Osteocyte (in vitro differentiated cells): ENCODE measurements around the gene FNDC3B. TPM values are rescaled to one million over a fixed set of nuclear protein-coding genes. Genes with fewer than 3 reads are reported as not detected.

ENCODE experiments used
- DNase-seq: peaks from one replicate; pipeline ENCODE4 v3.0.0; 2021; ENCODE audit warnings: mixed read lengths; ENCODE audit not compliant: unreplicated experiment; ENCODE audit errors: extremely low spot score
- H3K27ac Mint-ChIP-seq: one replicate; pipeline ENCODE4 v1.8.0; 2021; ENCODE audit warnings: mild to moderate bottlenecking, mixed read lengths; ENCODE audit not compliant: unreplicated experiment
- H3K27me3 Mint-ChIP-seq: one replicate; pipeline ENCODE4 v1.8.0; 2021; ENCODE audit warnings: mixed read lengths; ENCODE audit not compliant: unreplicated experiment
- H3K36me3 Mint-ChIP-seq: one replicate; pipeline ENCODE4 v1.8.0; 2021; ENCODE audit warnings: mixed read lengths; ENCODE audit not compliant: unreplicated experiment
- H3K4me1 Mint-ChIP-seq: one replicate; pipeline ENCODE4 v1.8.0; 2021; ENCODE audit warnings: mixed read lengths; ENCODE audit not compliant: unreplicated experiment
- H3K4me3 Mint-ChIP-seq: one replicate; pipeline ENCODE4 v1.8.0; 2021; ENCODE audit warnings: mild to moderate bottlenecking, moderate library complexity, mixed read lengths; ENCODE audit not compliant: unreplicated experiment
- H3K9me3 Mint-ChIP-seq: one replicate; pipeline ENCODE4 v1.8.0; 2021; ENCODE audit warnings: mixed read lengths; ENCODE audit not compliant: unreplicated experiment
- CTCF ChIP-seq: fragments of 200-600 bp; sonication (generic); IDR thresholded peaks from 2 replicates; pipeline ENCODE4 v1.5.0; 2021; ENCODE audit warnings: antibody characterized with exemption, mild to moderate bottlenecking, moderate library complexity
- total RNA-seq: library from RNA; stranded (reverse); gene quantifications from 2 replicates; pipeline ENCODE4 v1.2.1, GENCODE V29; 2021

Gene FNDC3B
- total RNA-seq, 1 donor from 2014 or later = 240 TPM

DNA sequence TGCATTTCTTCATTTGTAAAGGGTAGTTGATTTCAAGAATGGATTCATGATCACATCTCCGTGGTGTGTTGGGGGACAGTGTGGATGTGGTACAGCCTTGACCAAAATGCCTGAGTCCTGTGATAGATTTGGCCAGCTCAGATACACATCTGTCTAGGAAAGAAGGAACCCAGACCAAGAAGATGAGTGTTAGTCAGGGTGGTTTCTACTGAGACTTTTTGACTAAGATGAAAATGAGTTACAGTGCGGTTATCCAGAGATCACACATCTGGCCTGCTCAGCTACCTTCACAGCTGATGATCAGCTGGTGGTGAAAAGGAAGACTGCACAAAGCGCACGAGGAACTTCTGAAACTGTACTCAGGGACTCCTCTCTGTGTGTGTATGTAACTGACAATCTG is 68.0 kb downstream of the FNDC3B start:
- no peak for TF ChIP-seq CTCF
- peaks cover 20% of the 10 kb centered on the region for H3K36me3 Mint-ChIP-seq
- DNase-seq = no peak
- no peaks in the 10 kb centered on the region for H3K9me3 Mint-ChIP-seq
- H3K4me3 Mint-ChIP-seq = no peak overlapping the region
- H3K27ac Mint-ChIP-seq = peak overlapping the region; percentile 87
- no peaks in the 10 kb centered on the region for H3K27me3 Mint-ChIP-seq
- H3K4me1 Mint-ChIP-seq = peaks cover 64% of the 10 kb centered on the region

DNA sequence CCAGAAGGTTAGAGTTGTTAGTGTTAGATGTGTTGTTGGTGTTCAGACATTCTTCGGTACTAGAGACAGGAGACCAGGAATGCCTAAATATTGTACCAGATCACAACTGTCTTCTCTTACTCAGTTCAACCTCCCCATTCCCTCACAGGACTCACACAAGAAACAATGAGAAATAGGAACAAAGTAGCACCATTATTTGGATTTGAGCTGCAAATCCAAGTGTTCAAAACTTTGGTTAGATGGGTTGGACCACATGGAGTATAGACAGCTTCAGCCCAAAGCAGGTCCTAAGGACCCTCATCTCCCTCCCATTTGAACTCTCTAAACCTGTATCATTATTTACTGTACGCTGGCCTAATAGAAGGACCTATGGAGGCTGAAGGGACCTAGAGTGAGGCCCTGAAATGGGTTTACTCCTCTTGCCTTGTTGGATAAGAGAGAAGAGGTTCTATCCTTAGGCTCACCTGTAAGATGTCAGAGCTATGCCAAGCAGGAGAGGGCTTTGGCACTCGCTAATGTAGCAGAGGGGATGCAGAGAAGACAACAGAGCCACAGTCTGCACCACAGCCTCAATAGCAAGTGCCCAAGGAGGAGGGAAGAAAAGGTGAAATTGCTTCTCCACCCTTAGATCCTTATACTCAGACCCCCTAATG is 70.9 kb downstream of the FNDC3B start:
- H3K4me3 Mint-ChIP-seq = no peak overlapping the region
- peaks cover 42% of the 10 kb centered on the region for H3K4me1 Mint-ChIP-seq
- H3K27ac Mint-ChIP-seq = no peak overlapping the region
- H3K9me3 Mint-ChIP-seq = no peaks in the 10 kb centered on the region
- no peak for TF ChIP-seq CTCF
- no peaks in the 10 kb centered on the region for H3K27me3 Mint-ChIP-seq
- H3K36me3 Mint-ChIP-seq = peaks cover 39% of the 10 kb centered on the region
- DNase-seq = no peak

DNA sequence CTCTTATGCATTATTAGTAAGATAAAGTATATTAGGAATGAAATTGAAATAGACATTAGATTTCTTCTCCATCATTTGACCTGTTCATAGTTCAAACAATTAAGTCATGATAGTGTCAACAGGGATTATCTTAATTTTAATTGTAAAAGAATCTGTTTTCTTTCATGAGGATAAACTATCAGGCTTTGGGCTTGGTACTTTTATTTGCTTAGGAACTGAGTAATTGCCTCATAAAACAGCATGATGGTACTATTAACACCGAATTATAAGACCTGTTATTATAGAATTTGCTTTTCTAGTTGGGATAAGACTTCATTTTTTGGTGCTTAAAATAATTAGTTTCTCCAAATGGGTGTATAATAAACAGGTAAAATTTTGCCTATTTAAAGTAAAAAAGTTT is 71.8 kb downstream of the FNDC3B start:
- H3K27ac Mint-ChIP-seq = no peak overlapping the region
- H3K4me3 Mint-ChIP-seq = no peak overlapping the region
- no peaks in the 10 kb centered on the region for H3K27me3 Mint-ChIP-seq
- H3K9me3 Mint-ChIP-seq = no peaks in the 10 kb centered on the region
- peaks cover 41% of the 10 kb centered on the region for H3K36me3 Mint-ChIP-seq
- DNase-seq = no peak
- TF ChIP-seq CTCF = no peak
- peaks cover 33% of the 10 kb centered on the region for H3K4me1 Mint-ChIP-seq

- Mint-ChIP-seq H3K9me3 (no peaks in the 10 kb centered on the region), H3K4me1 (peaks cover 22% of the 10 kb centered on the region), H3K27me3 (no peaks in the 10 kb centered on the region), H3K27ac (peak overlapping the region; percentile 9), H3K36me3 (peaks cover 44% of the 10 kb centered on the region), H3K4me3 (no peak overlapping the region)
- no peak for TF ChIP-seq CTCF
- no peak for DNase-seq
Observed at GRCh38 chr3:172112078-172112733, 72.8 kb downstream of the FNDC3B start.

- Mint-ChIP-seq H3K27me3 (no peaks in the 10 kb centered on the region), H3K4me1 (peaks cover 17% of the 10 kb centered on the region), H3K9me3 (no peaks in the 10 kb centered on the region), H3K4me3 (no peak overlapping the region), H3K36me3 (peaks cover 41% of the 10 kb centered on the region), H3K27ac (peak overlapping the region; percentile 38)
- DNase-seq = no peak
- TF ChIP-seq CTCF = no peak
Observed at GRCh38 chr3:172112734-172113120, 73.3 kb downstream of the FNDC3B start.
